Fibroblast of villous mesenchyme (primary cell): ENCODE data around the gene LAMB4. TPM values are rescaled to one million over a fixed set of nuclear protein-coding genes. Genes with fewer than 3 reads are reported as not detected.

Experiments used
- DNase-seq: peaks from one replicate; pipeline ENCODE4 v3.0.0-alpha.2; 2010; ENCODE audit warnings: low read depth
- H3K4me3 ChIP-seq: 2 replicates; pipeline ENCODE4 v1.5.1; 2011; ENCODE audit warnings: low read depth, mild to moderate bottlenecking, low read length
- CTCF ChIP-seq: IDR thresholded peaks from 2 replicates; pipeline ENCODE4 v1.5.1; 2012; ENCODE audit warnings: low read depth, mild to moderate bottlenecking, low read length; ENCODE audit not compliant: insufficient read depth
- total RNA-seq: library from RNA; depleted of rRNA; stranded (reverse); fragments of >200 nt; gene quantifications from 2 replicates; pipeline ENCODE4 v1.2.3, GENCODE V29; 2012

LAMB4 gene
- total RNA-seq, 1 donor, result under 0.01 TPM

- no peak overlapping the region for H3K4me3 ChIP-seq
- no peak for DNase-seq
- TF ChIP-seq CTCF, result no peak
These were observed 140.4 kb downstream of the LAMB4 start for GRCh38 chr7:107989618-107990373.

GRCh38 chr7:107982918-107983389, 147.2 kb downstream of the LAMB4 start:
- no peak overlapping the region for H3K4me3 ChIP-seq
- DNase-seq, result no peak
- TF ChIP-seq CTCF, result peak; percentile 33

- H3K4me3 ChIP-seq, result no peak overlapping the region
- TF ChIP-seq CTCF, result no peak
- DNase-seq, result no peak
These were observed 147.9 kb downstream of the LAMB4 start for GRCh38 chr7:107982042-107982840.

GRCh38 chr7:107981466-107981865, 148.7 kb downstream of the LAMB4 start:
- no peak overlapping the region for H3K4me3 ChIP-seq
- no peak for TF ChIP-seq CTCF
- no peak for DNase-seq

- no peak for TF ChIP-seq CTCF
- no peak for DNase-seq
These were observed 149.4 kb downstream of the LAMB4 start for GRCh38 chr7:107980671-107981190.

GRCh38 chr7:107980171-107980570, 150.0 kb downstream of the LAMB4 start:
- no peak for TF ChIP-seq CTCF

More at GRCh38 chr7:107980671-107981190, 149.4 kb downstream of the LAMB4 start:
- H3K4me3 ChIP-seq, result no peak overlapping the region

More at GRCh38 chr7:107980171-107980570, 150.0 kb downstream of the LAMB4 start:
- DNase-seq, result no peak
- H3K4me3 ChIP-seq, result no peak overlapping the region
